GM12878 (cell line): ENCODE data around the gene STAT4. TPM values are rescaled to one million over a fixed set of nuclear protein-coding genes. Genes with fewer than 3 reads are reported as not detected.
A peak's percentile ranks its signal among the peaks of the same experiment; 100 is the strongest.

ENCODE experiments used
- ATAC-seq: fragments of 200-7000 bp; cut with Tn5 transposase; 3 replicates; pipeline ENCODE4 v1.9.1; 2020; ENCODE audit warnings: mild to moderate bottlenecking, moderate library complexity
- BruUV-seq: library from RNA; stranded (reverse); fragments of 400-500 nt; replicated peaks from 2 replicates; lab custom pipeline; 2021; lab: Mats Ljungman, UMichigan
- CTCF ChIA-PET: fragments of 300-600 bp; sonication (Branson Sonifier 250); formaldehyde crosslinking; extraction: SDS; loops from one replicate; lab custom pipeline; 2021; ENCODE audit warnings: inconsistent platforms; lab: Yijun Ruan, JAX
- POLR2A ChIA-PET: fragments of 350-600 bp; formaldehyde crosslinking; extraction: SDS; loops from one replicate; lab custom pipeline; 2021; ENCODE audit warnings: inconsistent platforms; lab: Charles Lee
- RAD21 ChIA-PET: fragments of 300-600 bp; sonication (Branson Sonifier 250); formaldehyde crosslinking; loops from one replicate; lab custom pipeline; 2023; ENCODE audit warnings: antibody characterized with exemption; ENCODE audit not compliant: unreplicated experiment; lab: Charles Lee
- SMC1A ChIA-PET: fragments of 300-600 bp; sonication (Branson Sonifier 250); formaldehyde crosslinking; loops from one replicate; lab custom pipeline; 2023; ENCODE audit not compliant: unreplicated experiment, uncharacterized antibody; lab: Charles Lee
- DNase-seq: peaks from one replicate; pipeline ENCODE4 v3.0.0-alpha.2; 2011; ENCODE audit warnings: low read depth, low spot score
- FAIRE-seq: peaks from 3 replicates; lab custom pipeline; 2011; peaks lifted over from hg19 to GRCh38; lab: Jason Lieb, UNC
- H2AFZ ChIP-seq: 2 replicates; pipeline ENCODE4 v1.6.0; 2011; ENCODE audit warnings: low read depth, low read length, control low read depth; ENCODE audit not compliant: control insufficient read depth
- H3K27ac ChIP-seq: 2 replicates; pipeline ENCODE4 v1.5.1; 2011; ENCODE audit warnings: control low read depth; ENCODE audit not compliant: control insufficient read depth, insufficient read depth
- H3K27me3 ChIP-seq, 2 experiments: replicated peaks in 1 of 2; 2 replicates each; pipeline versions ENCODE4 v1.6.0 to v1.6.1; 2011; ENCODE audit warnings: low read length in 1 of 2; ENCODE audit not compliant: control insufficient read depth in 2 of 2, insufficient read depth in 2 of 2
- H3K36me3 ChIP-seq, 2 experiments: 2 replicates each; pipeline ENCODE4 v1.5.1; 2011; ENCODE audit warnings: low read length in 1 of 2; ENCODE audit not compliant: control insufficient read depth in 2 of 2, insufficient read depth in 2 of 2
- H3K4me1 ChIP-seq: 2 replicates; pipeline ENCODE4 v1.6.1; 2011; ENCODE audit warnings: mild to moderate bottlenecking, low read length, moderate library complexity, mixed read lengths; ENCODE audit not compliant: control insufficient read depth, insufficient read depth
- H3K4me2 ChIP-seq: 2 replicates; pipeline ENCODE4 v1.6.0; 2011; ENCODE audit warnings: control low read depth; ENCODE audit not compliant: control insufficient read depth, insufficient read depth
- H3K4me3 ChIP-seq: fragments of 200-600 bp; sonication (generic); 2 replicates; pipeline ENCODE4 v1.5.1; 2016
- H3K79me2 ChIP-seq: 2 replicates; pipeline ENCODE4 v1.6.0; 2011; ENCODE audit warnings: low read length; ENCODE audit not compliant: control insufficient read depth, insufficient read depth
- H3K9ac ChIP-seq: 2 replicates; pipeline ENCODE4 v1.8.0; 2011; ENCODE audit warnings: low read length, control low read depth, mixed read lengths; ENCODE audit not compliant: control insufficient read depth, insufficient read depth
- H3K9me3 ChIP-seq: replicated peaks from 3 replicates; pipeline ENCODE4 v1.5.1; 2011; ENCODE audit warnings: mild to moderate bottlenecking, low read length; ENCODE audit not compliant: control insufficient read depth, insufficient read depth
- H4K20me1 ChIP-seq: 2 replicates; pipeline ENCODE4 v1.6.0; 2011; ENCODE audit not compliant: control insufficient read depth, insufficient read depth
- BHLHE40 ChIP-seq, 2 experiments: fragments of 450-650 bp in 1 of 2; IDR thresholded peaks; 2 replicates each; pipeline ENCODE4 v1.6.1; 2011 to 2017; ENCODE audit warnings: low read depth in 2 of 2, borderline replicate concordance in 1 of 2, improper control_type of control experiment in 1 of 2, low read length in 1 of 2, mild to moderate bottlenecking in 1 of 2
- CHD2 ChIP-seq: IDR thresholded peaks from 2 replicates; pipeline ENCODE4 v1.6.1; 2011; ENCODE audit warnings: low read depth, low read length, improper control_type of control experiment, borderline replicate concordance
- ETV6 ChIP-seq, 2 experiments: fragments of 450-650 bp in 1 of 2; IDR thresholded peaks in 1 of 2; conservative IDR thresholded peaks in 1 of 2; 2 replicates each; pipeline ENCODE4 v1.6.1; 2014; ENCODE audit warnings: antibody characterized with exemption in 1 of 2, borderline replicate concordance in 1 of 2, low read depth in 1 of 2, mild to moderate bottlenecking in 1 of 2, moderate library complexity in 1 of 2
- PML ChIP-seq: IDR thresholded peaks from 2 replicates; pipeline ENCODE4 v1.6.1; 2012; ENCODE audit warnings: low read length, inconsistent platforms
- POLR2A ChIP-seq: IDR thresholded peaks from 2 replicates; pipeline ENCODE4 v1.6.1; 2011; ENCODE audit warnings: low read depth, mild to moderate bottlenecking, low read length
- POLR2AphosphoS5 ChIP-seq: IDR thresholded peaks from 2 replicates; pipeline ENCODE4 v1.6.1; 2011; ENCODE audit warnings: mild to moderate bottlenecking, low read length, inconsistent platforms
- RAD21 ChIP-seq: IDR thresholded peaks from 2 replicates; pipeline ENCODE4 v1.6.1; 2011; ENCODE audit warnings: mild to moderate bottlenecking, low read depth, low read length, moderate library complexity; ENCODE audit not compliant: insufficient read depth
- SPI1 ChIP-seq: IDR thresholded peaks from 2 replicates; pipeline ENCODE4 v1.6.1; 2011; ENCODE audit warnings: low read depth, mild to moderate bottlenecking, low read length, moderate library complexity, borderline replicate concordance; ENCODE audit not compliant: insufficient read depth
- TAF1 ChIP-seq: IDR thresholded peaks from 2 replicates; pipeline ENCODE4 v1.6.1; 2011; ENCODE audit warnings: mild to moderate bottlenecking, low read depth, low read length, borderline replicate concordance
- WGBS: methylation state at CpG from one replicate; pipeline ENCODE4 v1.1.6; 2016; ENCODE audit warnings: low lambda C conversion rate; ENCODE audit not compliant: insufficient replicate concordance, insufficient coverage; ENCODE audit errors: missing lambda C conversion rate; 5-methylcytosine and 5-hydroxymethylcytosine counted together
- in situ Hi-C: fragments of 300-500 bp; cut with MboI; formaldehyde crosslinking; loops from 9 replicates; pipeline ENCODE4 v1.14.3; 2018; ENCODE audit warnings: mixed read lengths
- intact Hi-C: fragments of 100-400 bp; cut with micrococcal nuclease; formaldehyde crosslinking; loops from one replicate; pipeline ENCODE4 v1.14.2; 2022; ENCODE audit not compliant: unreplicated experiment
- polyA plus RNA-seq, 11 experiments: library from polyadenylated mRNA; depleted of rRNA in 4 of 11; unstranded in 6 of 11; stranded (reverse) in 5 of 11; fragments of >200 nt; fragmentation: Nextera tagmentation in 4 of 11; fragmentation: Illumina TruSeq in 1 of 11; extraction: Ambion mirVana in 4 of 11; extraction: Trizol in 1 of 11; gene quantifications; 1 replicate in 1 of 11; 2 replicates in 10 of 11; pipeline versions ENCODE4 v1.2.1 to v1.2.3, GENCODE V29; 2011 to 2016; ENCODE audit warnings: inconsistent platforms in 2 of 11, missing spikeins in 2 of 11, low read depth in 1 of 11
- total RNA-seq, 4 experiments: library from RNA; depleted of rRNA in 3 of 4; stranded (reverse); fragments of >200 nt in 3 of 4; fragmentation: Illumina TruSeq in 1 of 4; extraction: Trizol in 1 of 4; gene quantifications; 2 replicates each; pipeline versions ENCODE4 v1.2.1 to v1.2.3, GENCODE V29; 2013 to 2021
- TF ChIP-seq, protein P1 (sequence below): fragments of 450-650 bp; formaldehyde crosslinking; IDR thresholded peaks from 2 replicates; pipeline ENCODE4 v1.4.0; 2020; ENCODE audit warnings: mild to moderate bottlenecking, moderate library complexity

Gene STAT4
- total and polyA plus RNA-seq, 10 of the 15 experiments (the other 5 are each of a cell fraction or from before 2014, with no cell fraction given): 3.1 to 9.3 (median 7.1) TPM

DNA sequence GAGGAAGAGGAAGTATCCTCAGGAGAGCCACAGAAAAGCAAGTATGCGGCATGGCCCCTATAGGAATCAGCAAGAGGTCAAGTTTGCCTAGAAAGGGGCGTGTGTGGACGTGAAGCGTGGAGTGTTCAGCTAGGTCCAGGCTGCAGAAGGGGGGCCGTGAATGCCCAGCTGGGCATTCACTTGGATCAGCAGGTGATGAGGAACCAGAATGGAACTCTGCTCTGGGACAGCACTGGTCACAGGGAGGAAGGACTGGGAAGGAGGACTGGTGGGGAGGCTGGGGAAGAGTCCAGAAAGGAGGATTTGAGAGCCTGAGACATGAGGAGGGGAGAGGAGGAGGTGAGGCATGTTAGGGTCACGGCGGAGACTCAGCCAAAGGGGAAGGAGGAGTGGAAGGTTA is 156.6 kb downstream of the STAT4 start:
- no peak for FAIRE-seq
- Histone ChIP-seq H3K9me3 (peaks cover 3% of the 10 kb centered on the region; the same call in 2 of the 3 replicates), H3K27ac (no peak overlapping the region), H3K36me3 (peaks cover 42 to 72% of the 10 kb centered on the region in 2 experiments), H4K20me1 (peaks cover 14% of the 10 kb centered on the region), H3K27me3 (no peaks in the 10 kb centered on the region), H3K4me2 (no peak overlapping the region), H3K4me3 (no peak overlapping the region), H3K79me2 (peaks cover 8% of the 10 kb centered on the region; the same call in 1 of the 2 replicates), H2AFZ (no peak overlapping the region), H3K4me1 (peaks cover 2% of the 10 kb centered on the region; the same call in 1 of the 2 replicates), H3K9ac (no peak overlapping the region)
- CTCF ChIA-PET: interaction anchor here (1.3 kb wide), 1 partner anchor 11 kb away, joined by 5 read pairs; no protein-coding TSS in a partner anchor
- SMC1A ChIA-PET: no interaction called here
- no peak for ATAC-seq
- no peak for DNase-seq
- RAD21 ChIA-PET: interaction anchor here (0.8 kb wide), 1 partner anchor 16 kb away, joined by 3 read pairs; no protein-coding TSS in a partner anchor
- BruUV-seq: no TSS peak
- TF ChIP-seq POLR2A (peak; percentile 66), SPI1 (no peak), POLR2AphosphoS5 (peak; percentile 45; the same call in 1 of the 2 replicates)
- in situ Hi-C loops (no loop called here), intact Hi-C loops (no loop called here)
- POLR2A ChIA-PET: interaction anchor here (1.5 kb wide), 1 partner anchor 8 kb away, joined by 4 read pairs; no protein-coding TSS in a partner anchor
- WGBS: 85% methylated on average over 7 of the region's 7 CpGs

DNA sequence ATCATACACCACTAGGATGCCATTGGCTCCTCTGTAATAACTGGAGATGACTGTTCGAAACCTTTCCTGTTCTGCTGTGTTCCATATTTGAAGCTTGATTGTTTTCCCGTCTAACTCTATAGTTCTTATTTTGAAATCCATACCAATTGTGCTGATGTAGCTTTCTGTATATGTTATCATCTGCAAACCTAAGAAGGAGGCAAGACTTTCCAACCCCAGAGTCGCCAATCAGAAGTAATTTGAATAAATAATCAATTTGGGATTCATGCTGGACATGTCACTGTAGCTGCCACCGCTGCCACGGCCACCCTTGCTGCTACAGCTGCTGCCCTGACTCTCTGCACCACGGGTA is 157.5 kb downstream of the STAT4 start:
- Histone ChIP-seq H3K4me2 (no peak overlapping the region), H3K27me3 (no peaks in the 10 kb centered on the region), H3K36me3 (peaks cover 44 to 71% of the 10 kb centered on the region in 2 experiments), H4K20me1 (peaks cover 10% of the 10 kb centered on the region), H3K27ac (no peak overlapping the region), H3K4me1 (peaks cover 2% of the 10 kb centered on the region; the same call in 1 of the 2 replicates), H3K9me3 (peaks cover 3% of the 10 kb centered on the region; the same call in 2 of the 3 replicates), H3K4me3 (no peak overlapping the region), H3K9ac (no peak overlapping the region), H2AFZ (no peak overlapping the region), H3K79me2 (peaks cover 8% of the 10 kb centered on the region; the same call in 1 of the 2 replicates)
- 99% methylated on average over 6 of the region's 6 CpGs for WGBS
- RAD21 ChIA-PET: interaction anchor here (0.9 kb wide), 1 partner anchor 36 kb away, joined by 3 read pairs; no protein-coding TSS in a partner anchor
- SMC1A ChIA-PET: interaction anchor here (2.3 kb wide), 1 partner anchor 12 kb away, joined by 7 read pairs; no protein-coding TSS in a partner anchor
- ATAC-seq (no peak), FAIRE-seq (no peak), DNase-seq (no peak)
- BruUV-seq: TSS peak; percentile 18
- peak; percentile 36; the same call in 1 of the 2 replicates for TF ChIP-seq POLR2A
- no peak for TF ChIP-seq CHD2
- TF ChIP-seq RAD21: no peak
- TF ChIP-seq, protein P1, sequence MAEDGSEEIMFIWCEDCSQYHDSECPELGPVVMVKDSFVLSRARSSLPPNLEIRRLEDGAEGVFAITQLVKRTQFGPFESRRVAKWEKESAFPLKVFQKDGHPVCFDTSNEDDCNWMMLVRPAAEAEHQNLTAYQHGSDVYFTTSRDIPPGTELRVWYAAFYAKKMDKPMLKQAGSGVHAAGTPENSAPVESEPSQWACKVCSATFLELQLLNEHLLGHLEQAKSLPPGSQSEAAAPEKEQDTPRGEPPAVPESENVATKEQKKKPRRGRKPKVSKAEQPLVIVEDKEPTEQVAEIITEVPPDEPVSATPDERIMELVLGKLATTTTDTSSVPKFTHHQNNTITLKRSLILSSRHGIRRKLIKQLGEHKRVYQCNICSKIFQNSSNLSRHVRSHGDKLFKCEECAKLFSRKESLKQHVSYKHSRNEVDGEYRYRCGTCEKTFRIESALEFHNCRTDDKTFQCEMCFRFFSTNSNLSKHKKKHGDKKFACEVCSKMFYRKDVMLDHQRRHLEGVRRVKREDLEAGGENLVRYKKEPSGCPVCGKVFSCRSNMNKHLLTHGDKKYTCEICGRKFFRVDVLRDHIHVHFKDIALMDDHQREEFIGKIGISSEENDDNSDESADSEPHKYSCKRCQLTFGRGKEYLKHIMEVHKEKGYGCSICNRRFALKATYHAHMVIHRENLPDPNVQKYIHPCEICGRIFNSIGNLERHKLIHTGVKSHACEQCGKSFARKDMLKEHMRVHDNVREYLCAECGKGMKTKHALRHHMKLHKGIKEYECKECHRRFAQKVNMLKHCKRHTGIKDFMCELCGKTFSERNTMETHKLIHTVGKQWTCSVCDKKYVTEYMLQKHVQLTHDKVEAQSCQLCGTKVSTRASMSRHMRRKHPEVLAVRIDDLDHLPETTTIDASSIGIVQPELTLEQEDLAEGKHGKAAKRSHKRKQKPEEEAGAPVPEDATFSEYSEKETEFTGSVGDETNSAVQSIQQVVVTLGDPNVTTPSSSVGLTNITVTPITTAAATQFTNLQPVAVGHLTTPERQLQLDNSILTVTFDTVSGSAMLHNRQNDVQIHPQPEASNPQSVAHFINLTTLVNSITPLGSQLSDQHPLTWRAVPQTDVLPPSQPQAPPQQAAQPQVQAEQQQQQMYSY (CRISPR knock-in tag): no peak
- no peak for TF ChIP-seq ETV6 (conservative IDR thresholded peaks at IDR 0.05 in 1 of 2, IDR thresholded peaks at IDR 0.05 in 1 of 2; ENCODE audit: borderline replicate concordance in 1 of 2, low read depth in 1 of 2)
- TF ChIP-seq PML: no peak
- TF ChIP-seq TAF1: no peak
- TF ChIP-seq BHLHE40 (IDR thresholded peaks at IDR 0.05; ENCODE audit: borderline replicate concordance in 1 of 2, low read depth in 2 of 2, low read length in 1 of 2): no peak
- in situ Hi-C loops: no loop called here
- intact Hi-C loops: no loop called here
- POLR2A ChIA-PET: interaction anchor here (0.7 to 1.5 kb wide), 2 partner anchors 9 to 941 kb away, joined by 4 read pairs; no protein-coding TSS in a partner anchor
- CTCF ChIA-PET: interaction anchor here (1.3 to 1.4 kb wide), 2 partner anchors 10 to 11 kb away, joined by 4 to 5 read pairs; no protein-coding TSS in a partner anchor
